Neuronal stem cell (in vitro differentiated cells): ENCODE measurements around the gene TBL1Y.

Experiments
- DNase-seq: peaks from one replicate; pipeline ENCODE4 v3.0.0-alpha.2; 2013; ENCODE audit warnings: low spot score
- H2AFZ ChIP-seq: one replicate; pipeline ENCODE4 v1.6.1; 2013; ENCODE audit warnings: mild to moderate bottlenecking, low read length, inconsistent platforms
- H2AK5ac ChIP-seq: 2 replicates; pipeline ENCODE4 v1.6.1; 2013; ENCODE audit warnings: low read depth, mild to moderate bottlenecking, inconsistent platforms, low read length, moderate library complexity, mixed read lengths
- H2BK120ac ChIP-seq: 2 replicates; pipeline ENCODE4 v1.6.1; 2013; ENCODE audit warnings: low read depth, mild to moderate bottlenecking, inconsistent platforms, low read length, moderate library complexity, mixed read lengths
- H2BK12ac ChIP-seq: one replicate; pipeline ENCODE4 v1.6.1; 2013; ENCODE audit warnings: low read length, inconsistent platforms
- H2BK15ac ChIP-seq: 2 replicates; pipeline ENCODE4 v1.6.1; 2013; ENCODE audit warnings: mild to moderate bottlenecking, low read length, inconsistent platforms, mixed read lengths
- H2BK5ac ChIP-seq: one replicate; pipeline ENCODE4 v1.6.1; 2013; ENCODE audit warnings: inconsistent platforms, mild to moderate bottlenecking, low read length, moderate library complexity
- H3K14ac ChIP-seq: one replicate; pipeline ENCODE4 v1.6.1; 2013; ENCODE audit warnings: low read length, inconsistent platforms
- H3K18ac ChIP-seq: 2 replicates; pipeline ENCODE4 v1.6.1; 2013; ENCODE audit warnings: low read length, inconsistent platforms
- H3K23ac ChIP-seq: 2 replicates; pipeline ENCODE4 v1.6.1; 2013; ENCODE audit warnings: low read depth, mild to moderate bottlenecking, mixed read lengths, low read length, inconsistent platforms; ENCODE audit not compliant: poor library complexity
- H3K27ac ChIP-seq: replicated peaks from 3 replicates; pipeline ENCODE4 v1.5.1; 2013; ENCODE audit warnings: low read length, inconsistent platforms
- H3K27me3 ChIP-seq, 3 experiments: 2 replicates each; pipeline ENCODE4 v1.6.1; 2013; ENCODE audit warnings: low read length in 3 of 3, mild to moderate bottlenecking in 2 of 3, inconsistent platforms in 1 of 3, low read depth in 1 of 3, mixed read lengths in 1 of 3, moderate library complexity in 1 of 3; ENCODE audit not compliant: control insufficient read depth in 3 of 3, insufficient read depth in 3 of 3
- H3K36me3 ChIP-seq, 2 donors: replicated peaks in 1 of 2; 2 replicates each; pipeline ENCODE4 v1.6.1; 2013; ENCODE audit warnings: low read length in 2 of 2; ENCODE audit not compliant: control insufficient read depth in 2 of 2, insufficient read depth in 2 of 2
- H3K4ac ChIP-seq: 2 replicates; pipeline ENCODE4 v1.6.1; 2013; ENCODE audit warnings: inconsistent platforms, mild to moderate bottlenecking, low read length, moderate library complexity
- H3K4me1 ChIP-seq, 2 donors: 1 replicate in 1 of 2; 2 replicates in 1 of 2; pipeline ENCODE4 v1.6.1; 2013; ENCODE audit warnings: low read length in 2 of 2, low read depth in 1 of 2; ENCODE audit not compliant: control insufficient read depth in 2 of 2, insufficient read depth in 1 of 2
- H3K4me2 ChIP-seq: one replicate; pipeline ENCODE4 v1.6.1; 2013; ENCODE audit warnings: mild to moderate bottlenecking, low read length, inconsistent platforms; ENCODE audit not compliant: insufficient read depth, poor library complexity, severe bottlenecking
- H3K4me3 ChIP-seq, 2 donors: 2 replicates each; pipeline ENCODE4 v1.5.1; 2013; ENCODE audit warnings: low read length in 2 of 2, mild to moderate bottlenecking in 2 of 2, inconsistent platforms in 1 of 2, moderate library complexity in 1 of 2
- H3K79me1 ChIP-seq: one replicate; pipeline ENCODE4 v1.6.1; 2013; ENCODE audit warnings: low read depth, mild to moderate bottlenecking, inconsistent platforms, low read length, moderate library complexity
- H3K9ac ChIP-seq: one replicate; pipeline ENCODE4 v1.6.1; 2013; ENCODE audit warnings: mild to moderate bottlenecking, low read depth, low read length, inconsistent platforms; ENCODE audit not compliant: poor library complexity
- H3K9me3 ChIP-seq, 2 donors: replicated peaks in 1 of 2; 2 replicates each; pipeline versions ENCODE3 to v1.6.1; 2013; ENCODE audit warnings: low read length in 2 of 2, mild to moderate bottlenecking in 2 of 2, inconsistent platforms in 1 of 2, low read depth in 1 of 2, mixed read lengths in 1 of 2, moderate library complexity in 1 of 2; ENCODE audit not compliant: control insufficient read depth in 2 of 2, insufficient read depth in 1 of 2
- H4K8ac ChIP-seq: one replicate; pipeline ENCODE4 v1.6.1; 2013; ENCODE audit warnings: low read depth, mild to moderate bottlenecking, inconsistent platforms, low read length, moderate library complexity
- H4K91ac ChIP-seq: one replicate; pipeline ENCODE4 v1.6.1; 2013; ENCODE audit warnings: low read length, low read depth, mild to moderate bottlenecking, inconsistent platforms; ENCODE audit not compliant: poor library complexity
- WGBS, 2 donors: extraction: QIAGEN DNeasy Blood & Tissue Kit; methylation state at CpG; one replicate each; pipeline ENCODE4 v1.1.7; 2013; ENCODE audit warnings: missing lambda C conversion rate in 2 of 2, mixed read lengths in 1 of 2; ENCODE audit not compliant: insufficient read length in 2 of 2, insufficient replicate concordance in 1 of 2; ENCODE audit errors: extremely low coverage in 2 of 2; 5-methylcytosine and 5-hydroxymethylcytosine counted together

TBL1Y gene

GRCh38 chrY:6911253-6911881 is 870 bp downstream of the TBL1Y start, which contains the start of gene AMELY:
TSS of gene AMELY (minus strand) at chrY:6911752. CDS start at chrY:6872608, 39,144 bp downstream.
- H3K27me3 ChIP-seq: no peaks in the 10 kb centered on the region
- WGBS, 2 donors: no CpG with 5 or more reads among the region's 52 CpGs
- peak within 1 kb of the TSS; percentile 85 for H3K18ac ChIP-seq

GRCh38 chrY:6913362-6913761 is 2.9 kb downstream of the TBL1Y start:
- Histone ChIP-seq H2AFZ (no peak overlapping the region), H2AK5ac (no peak overlapping the region), H2BK5ac (no peak overlapping the region), H3K79me1 (peaks cover 6% of the 10 kb centered on the region), H4K91ac (no peak overlapping the region), H2BK15ac (no peak overlapping the region), H3K4me2 (no peak overlapping the region), H4K8ac (no peak overlapping the region), H3K27ac (no peak overlapping the region), H3K14ac (no peak overlapping the region), H3K9ac (no peak overlapping the region), H3K9me3 (no peaks in the 10 kb centered on the region), H3K4me1 (peaks cover 0 to 2% of the 10 kb centered on the region in 2 donors), H3K23ac (no peak overlapping the region), H2BK120ac (no peak overlapping the region), H3K4me3 (no peak overlapping the region), H3K36me3 (no peaks in the 10 kb centered on the region), H3K4ac (no peak overlapping the region), H2BK12ac (no peak overlapping the region), H3K18ac (no peak overlapping the region), H3K27me3 (no peaks in the 10 kb centered on the region)
- DNase-seq: no peak

More at GRCh38 chrY:6911253-6911881, 870 bp downstream of the TBL1Y start, which contains the start of gene AMELY:
- H3K79me1 ChIP-seq: peaks cover 4% of the 10 kb centered on the region
- H3K9me3 ChIP-seq: no peaks in the 10 kb centered on the region
- H3K23ac ChIP-seq: no peak within 1 kb of the TSS
- H2AFZ ChIP-seq: no peak within 1 kb of the TSS
- H3K14ac ChIP-seq: no peak within 1 kb of the TSS
- H3K4me1 ChIP-seq: peaks cover 0 to 5% of the 10 kb centered on the region in 2 donors
- no peak within 1 kb of the TSS for H2BK5ac ChIP-seq
- peak within 1 kb of the TSS in 1 of 2 donors; percentile 87 for H3K4me3 ChIP-seq
- H3K36me3 ChIP-seq: no peaks in the 10 kb centered on the region
- peak within 1 kb of the TSS; percentile 84 for H3K9ac ChIP-seq
- no peak within 1 kb of the TSS for H2BK12ac ChIP-seq
- H4K8ac ChIP-seq: no peak within 1 kb of the TSS
- peak within 1 kb of the TSS; percentile 27 for H3K27ac ChIP-seq
- no peak for DNase-seq
- H2BK120ac ChIP-seq: no peak within 1 kb of the TSS
- peak within 1 kb of the TSS; percentile 73 for H3K4me2 ChIP-seq
- H2BK15ac ChIP-seq: no peak within 1 kb of the TSS
- H4K91ac ChIP-seq: no peak within 1 kb of the TSS
- no peak within 1 kb of the TSS for H2AK5ac ChIP-seq
- H3K4ac ChIP-seq: no peak within 1 kb of the TSS

GRCh38 chrY:6921061-6921460 is 10.6 kb downstream of the TBL1Y start:
- Histone ChIP-seq H2BK120ac (no peak overlapping the region), H3K9ac (no peak overlapping the region), H2AFZ (no peak overlapping the region), H3K79me1 (peaks cover 4% of the 10 kb centered on the region), H3K14ac (no peak overlapping the region), H4K8ac (no peak overlapping the region), H2BK5ac (no peak overlapping the region), H3K4me1 (no peaks in the 10 kb centered on the region), H3K18ac (no peak overlapping the region), H2BK12ac (no peak overlapping the region), H3K9me3 (no peaks in the 10 kb centered on the region), H3K27ac (no peak overlapping the region), H3K27me3 (no peaks in the 10 kb centered on the region), H4K91ac (no peak overlapping the region), H3K36me3 (peaks cover 0 to 2% of the 10 kb centered on the region in 2 donors), H3K4ac (no peak overlapping the region), H3K4me3 (no peak overlapping the region), H3K23ac (no peak overlapping the region), H3K4me2 (no peak overlapping the region), H2AK5ac (no peak overlapping the region), H2BK15ac (no peak overlapping the region)
- no peak for DNase-seq
- no CpG with 5 or more reads among the region's 2 CpGs for WGBS, 2 donors

GRCh38 chrY:6928265-6928664 is 17.8 kb downstream of the TBL1Y start:
- no peak overlapping the region for H3K4me2 ChIP-seq
- peaks cover 6% of the 10 kb centered on the region for H3K79me1 ChIP-seq
- H2BK12ac ChIP-seq: no peak overlapping the region
- no peak overlapping the region for H2AK5ac ChIP-seq
- no peaks in the 10 kb centered on the region for H3K36me3 ChIP-seq
- no peak overlapping the region for H3K14ac ChIP-seq
- H2BK5ac ChIP-seq: no peak overlapping the region
- H4K8ac ChIP-seq: no peak overlapping the region
- H3K4me1 ChIP-seq: no peaks in the 10 kb centered on the region
- no peak overlapping the region for H2BK120ac ChIP-seq
- H3K27ac ChIP-seq: no peak overlapping the region
- H2BK15ac ChIP-seq: no peak overlapping the region
- no peak overlapping the region for H4K91ac ChIP-seq
- H3K23ac ChIP-seq: no peak overlapping the region
- WGBS, 2 donors: no CpG with 5 or more reads among the region's 4 CpGs
- H3K9ac ChIP-seq: no peak overlapping the region
- DNase-seq: no peak
- H3K9me3 ChIP-seq: no peaks in the 10 kb centered on the region
- H3K18ac ChIP-seq: no peak overlapping the region
- no peak overlapping the region for H2AFZ ChIP-seq
- H3K4me3 ChIP-seq: no peak overlapping the region
- H3K27me3 ChIP-seq: no peaks in the 10 kb centered on the region
- no peak overlapping the region for H3K4ac ChIP-seq
